ENCODE measurements around the gene PDE8A. TPM values are rescaled to one million over a fixed set of nuclear protein-coding genes. Genes with fewer than 3 reads are reported as not detected.
A peak's percentile ranks its signal among the peaks of the same experiment; 100 is the strongest.
"Not testable (repeated sequence)": the region's sequence is repeated elsewhere in the genome, so short reads cannot be mapped to it uniquely, and the experiment has no call there.

Gene PDE8A
- total RNA-seq, 1 donor = 16.8 TPM

GRCh38 chr15:85009435-85009834 lies 27.8 kb downstream of the PDE8A start:
- peak; percentile 68 for DNase-seq (ENCODE audit: low read depth)
- no peak for TF ChIP-seq CTCF (IDR thresholded peaks at IDR 0.05; ENCODE audit: insufficient read depth, low read depth, low read length)

GRCh38 chr15:85010071-85010385 lies 28.4 kb downstream of the PDE8A start:
- TF ChIP-seq CTCF (IDR thresholded peaks at IDR 0.05; ENCODE audit: insufficient read depth, low read depth, low read length) = no peak
- H3K4me3 ChIP-seq (ENCODE audit: low read depth, low read length) = no peak overlapping the region
- DNase-seq (ENCODE audit: low read depth) = no peak

More at GRCh38 chr15:85009435-85009834, 27.8 kb downstream of the PDE8A start:
- no peak overlapping the region for H3K4me3 ChIP-seq (ENCODE audit: low read depth, low read length)

GRCh38 chr15:85010386-85011159 lies 28.9 kb downstream of the PDE8A start:
- H3K4me3 ChIP-seq (ENCODE audit: low read depth, low read length) = no peak overlapping the region
- peak; percentile 83 for DNase-seq (ENCODE audit: low read depth)
- no peak for TF ChIP-seq CTCF (IDR thresholded peaks at IDR 0.05; ENCODE audit: insufficient read depth, low read depth, low read length)

GRCh38 chr15:85011160-85011571 lies 29.5 kb downstream of the PDE8A start:
- DNase-seq (ENCODE audit: low read depth) = no peak
- H3K4me3 ChIP-seq (ENCODE audit: low read depth, low read length) = no peak overlapping the region
- no peak for TF ChIP-seq CTCF (IDR thresholded peaks at IDR 0.05; ENCODE audit: insufficient read depth, low read depth, low read length)

GRCh38 chr15:85011724-85012123 lies 30.1 kb downstream of the PDE8A start:
- not testable (repeated sequence) for H3K4me3 ChIP-seq (ENCODE audit: low read depth, low read length); DNase-seq (ENCODE audit: low read depth)

- no peak overlapping the region for H3K4me3 ChIP-seq (ENCODE audit: low read depth, low read length)
- no peak for TF ChIP-seq CTCF (IDR thresholded peaks at IDR 0.05; ENCODE audit: insufficient read depth, low read depth, low read length)
- no peak for DNase-seq (ENCODE audit: low read depth)
These were observed 32.1 kb downstream of the PDE8A start for GRCh38 chr15:85013785-85014184.

GRCh38 chr15:85014932-85015331 lies 33.3 kb downstream of the PDE8A start:
- DNase-seq (ENCODE audit: low read depth) = no peak
- no peak for TF ChIP-seq CTCF (IDR thresholded peaks at IDR 0.05; ENCODE audit: insufficient read depth, low read depth, low read length)
- no peak overlapping the region for H3K4me3 ChIP-seq (ENCODE audit: low read depth, low read length)

Measured in fibroblast of villous mesenchyme (primary cell).